SH-SY5Y (cell line): ENCODE data around the gene SYS1.

ENCODE experiments used
- GATA2 ChIP-seq: IDR thresholded peaks from 2 replicates; pipeline ENCODE4 v1.6.1; 2011; ENCODE audit warnings: mild to moderate bottlenecking, low read depth, low read length
- GATA3 ChIP-seq: IDR thresholded peaks from 2 replicates; pipeline ENCODE4 v1.6.1; 2011; ENCODE audit warnings: low read depth, mild to moderate bottlenecking, low read length, moderate library complexity

- TF ChIP-seq GATA3, result no peak
- TF ChIP-seq GATA2, result no peak
Observed at GRCh38 chr20:45323731-45324130, 39.2 kb upstream of the SYS1 start.
